G401 (cell line): ENCODE data around the gene GIT2. TPM values are rescaled to one million over a fixed set of nuclear protein-coding genes. Genes with fewer than 3 reads are reported as not detected.

Experiments
- DNase-seq: peaks from one replicate; pipeline ENCODE4 v3.0.0-alpha.2; 2015; ENCODE audit warnings: low spot score
- in situ Hi-C: cut with HindIII; loops from 2 replicates; pipeline ENCODE4 v1.10.0; 2016; ENCODE audit warnings: low sequenced_read_pairs, mixed read lengths
- total RNA-seq: library from RNA; depleted of rRNA; stranded (reverse); fragments of >200 nt; shearing (Covaris generic); gene quantifications from 2 replicates; pipeline ENCODE4 v1.2.3, GENCODE V29; 2014

The GIT2 gene
- total RNA-seq, 1 experiment from 2014 or later = 21.1 TPM

- no peak for DNase-seq
- in situ Hi-C loops = no loop called here
These were observed 43.9 kb downstream of the GIT2 start for GRCh38 chr12:109952160-109952858.

GRCh38 chr12:109951751-109952150 lies 44.4 kb downstream of the GIT2 start:
- peak; percentile 92 for DNase-seq
- in situ Hi-C loops = no loop called here

- DNase-seq = no peak
- in situ Hi-C loops = no loop called here
These were observed 45.0 kb downstream of the GIT2 start for GRCh38 chr12:109951136-109951535.

GRCh38 chr12:109950625-109951024 lies 45.5 kb downstream of the GIT2 start:
- DNase-seq = no peak
- in situ Hi-C loops = no loop called here

- no peak for DNase-seq
- in situ Hi-C loops = no loop called here
These were observed 47.1 kb downstream of the GIT2 start for GRCh38 chr12:109949089-109949488.

GRCh38 chr12:109948368-109948767 lies 47.8 kb downstream of the GIT2 start:
- in situ Hi-C loops = no loop called here
- DNase-seq = no peak

GRCh38 chr12:109947521-109947920 lies 48.6 kb downstream of the GIT2 start:
- DNase-seq = no peak
- in situ Hi-C loops = no loop called here

- in situ Hi-C loops = no loop called here
- DNase-seq = no peak
These were observed 49.3 kb downstream of the GIT2 start for GRCh38 chr12:109946913-109947312.

- DNase-seq = no peak
These were observed 49.7 kb downstream of the GIT2 start for GRCh38 chr12:109946505-109946904.

GRCh38 chr12:109944561-109945359 lies 51.4 kb downstream of the GIT2 start:
- peak; percentile 55 for DNase-seq
- in situ Hi-C loops = no loop called here

More at GRCh38 chr12:109946505-109946904, 49.7 kb downstream of the GIT2 start:
- in situ Hi-C loops = no loop called here

- in situ Hi-C loops = no loop called here
- DNase-seq = no peak
These were observed 52.4 kb downstream of the GIT2 start for GRCh38 chr12:109943811-109944210.

- DNase-seq = no peak
- in situ Hi-C loops = no loop called here
These were observed 55.7 kb downstream of the GIT2 start for GRCh38 chr12:109940339-109940923.

GRCh38 chr12:109939504-109939903 lies 56.7 kb downstream of the GIT2 start:
- in situ Hi-C loops = no loop called here

GRCh38 chr12:109938947-109939346 lies 57.2 kb downstream of the GIT2 start:
- no peak for DNase-seq
- in situ Hi-C loops = no loop called here

More at GRCh38 chr12:109939504-109939903, 56.7 kb downstream of the GIT2 start:
- DNase-seq = no peak

- in situ Hi-C loops = no loop called here
These were observed 58.8 kb downstream of the GIT2 start for GRCh38 chr12:109937371-109937770.

GRCh38 chr12:109934026-109934425 lies 62.1 kb downstream of the GIT2 start:
- in situ Hi-C loops = no loop called here
- DNase-seq = no peak

More at GRCh38 chr12:109937371-109937770, 58.8 kb downstream of the GIT2 start:
- DNase-seq = no peak

- in situ Hi-C loops = no loop called here
These were observed 63.2 kb downstream of the GIT2 start for GRCh38 chr12:109932878-109933503.

GRCh38 chr12:109931143-109931542 lies 65.0 kb downstream of the GIT2 start:
- in situ Hi-C loops = no loop called here
- no peak for DNase-seq

More at GRCh38 chr12:109932878-109933503, 63.2 kb downstream of the GIT2 start:
- DNase-seq = no peak

- in situ Hi-C loops = no loop called here
- no peak for DNase-seq
These were observed 66.0 kb downstream of the GIT2 start for GRCh38 chr12:109930028-109930800.
